Measurements from ENCODE around the gene KRTAP15-1. TPM values are rescaled to one million over a fixed set of nuclear protein-coding genes. Genes with fewer than 3 reads are reported as not detected.

The KRTAP15-1 gene
- total and polyA plus RNA-seq, 2 experiments from 2014 or later = not detected

DNA sequence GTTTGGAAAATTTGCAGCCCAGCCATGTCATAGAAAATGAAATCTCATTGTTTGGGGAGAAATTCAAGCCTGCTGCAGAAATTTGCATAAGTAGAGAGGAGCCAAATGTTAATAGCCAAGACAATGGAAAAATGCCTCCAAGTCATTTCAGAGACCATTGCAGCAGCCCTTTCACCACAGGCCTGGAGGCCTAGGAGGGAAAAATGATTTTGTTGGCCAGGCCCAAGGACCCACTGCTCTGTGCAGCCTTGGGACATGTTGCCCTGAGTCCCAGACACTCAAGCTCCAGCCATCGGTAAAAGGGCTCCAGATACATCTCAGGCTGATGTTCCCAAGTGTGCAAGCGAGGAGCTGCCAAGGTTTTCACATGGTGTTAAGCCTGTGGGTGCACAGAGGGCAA lies 46.1 kb downstream of the KRTAP15-1 start:
- TF ChIP-seq EZH2 (IDR thresholded peaks at IDR 0.05; ENCODE audit: low read depth, unreplicated experiment) = no peak
- TF ChIP-seq, protein P1, sequence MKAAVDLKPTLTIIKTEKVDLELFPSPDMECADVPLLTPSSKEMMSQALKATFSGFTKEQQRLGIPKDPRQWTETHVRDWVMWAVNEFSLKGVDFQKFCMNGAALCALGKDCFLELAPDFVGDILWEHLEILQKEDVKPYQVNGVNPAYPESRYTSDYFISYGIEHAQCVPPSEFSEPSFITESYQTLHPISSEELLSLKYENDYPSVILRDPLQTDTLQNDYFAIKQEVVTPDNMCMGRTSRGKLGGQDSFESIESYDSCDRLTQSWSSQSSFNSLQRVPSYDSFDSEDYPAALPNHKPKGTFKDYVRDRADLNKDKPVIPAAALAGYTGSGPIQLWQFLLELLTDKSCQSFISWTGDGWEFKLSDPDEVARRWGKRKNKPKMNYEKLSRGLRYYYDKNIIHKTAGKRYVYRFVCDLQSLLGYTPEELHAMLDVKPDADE (IDR thresholded peaks at IDR 0.05) = no peak
- TF ChIP-seq STAT1 (IDR thresholded peaks at IDR 0.05; ENCODE audit: unreplicated experiment) = no peak
- TF ChIP-seq POLR2AphosphoS5 (IDR thresholded peaks at IDR 0.05; ENCODE audit: low read depth) = no peak
- TF ChIP-seq, protein P2, sequence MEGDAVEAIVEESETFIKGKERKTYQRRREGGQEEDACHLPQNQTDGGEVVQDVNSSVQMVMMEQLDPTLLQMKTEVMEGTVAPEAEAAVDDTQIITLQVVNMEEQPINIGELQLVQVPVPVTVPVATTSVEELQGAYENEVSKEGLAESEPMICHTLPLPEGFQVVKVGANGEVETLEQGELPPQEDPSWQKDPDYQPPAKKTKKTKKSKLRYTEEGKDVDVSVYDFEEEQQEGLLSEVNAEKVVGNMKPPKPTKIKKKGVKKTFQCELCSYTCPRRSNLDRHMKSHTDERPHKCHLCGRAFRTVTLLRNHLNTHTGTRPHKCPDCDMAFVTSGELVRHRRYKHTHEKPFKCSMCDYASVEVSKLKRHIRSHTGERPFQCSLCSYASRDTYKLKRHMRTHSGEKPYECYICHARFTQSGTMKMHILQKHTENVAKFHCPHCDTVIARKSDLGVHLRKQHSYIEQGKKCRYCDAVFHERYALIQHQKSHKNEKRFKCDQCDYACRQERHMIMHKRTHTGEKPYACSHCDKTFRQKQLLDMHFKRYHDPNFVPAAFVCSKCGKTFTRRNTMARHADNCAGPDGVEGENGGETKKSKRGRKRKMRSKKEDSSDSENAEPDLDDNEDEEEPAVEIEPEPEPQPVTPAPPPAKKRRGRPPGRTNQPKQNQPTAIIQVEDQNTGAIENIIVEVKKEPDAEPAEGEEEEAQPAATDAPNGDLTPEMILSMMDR (conservative IDR thresholded peaks at IDR 0.05; ENCODE audit: low read depth in 2 of 2) = no peak
- TF ChIP-seq, protein P3, sequence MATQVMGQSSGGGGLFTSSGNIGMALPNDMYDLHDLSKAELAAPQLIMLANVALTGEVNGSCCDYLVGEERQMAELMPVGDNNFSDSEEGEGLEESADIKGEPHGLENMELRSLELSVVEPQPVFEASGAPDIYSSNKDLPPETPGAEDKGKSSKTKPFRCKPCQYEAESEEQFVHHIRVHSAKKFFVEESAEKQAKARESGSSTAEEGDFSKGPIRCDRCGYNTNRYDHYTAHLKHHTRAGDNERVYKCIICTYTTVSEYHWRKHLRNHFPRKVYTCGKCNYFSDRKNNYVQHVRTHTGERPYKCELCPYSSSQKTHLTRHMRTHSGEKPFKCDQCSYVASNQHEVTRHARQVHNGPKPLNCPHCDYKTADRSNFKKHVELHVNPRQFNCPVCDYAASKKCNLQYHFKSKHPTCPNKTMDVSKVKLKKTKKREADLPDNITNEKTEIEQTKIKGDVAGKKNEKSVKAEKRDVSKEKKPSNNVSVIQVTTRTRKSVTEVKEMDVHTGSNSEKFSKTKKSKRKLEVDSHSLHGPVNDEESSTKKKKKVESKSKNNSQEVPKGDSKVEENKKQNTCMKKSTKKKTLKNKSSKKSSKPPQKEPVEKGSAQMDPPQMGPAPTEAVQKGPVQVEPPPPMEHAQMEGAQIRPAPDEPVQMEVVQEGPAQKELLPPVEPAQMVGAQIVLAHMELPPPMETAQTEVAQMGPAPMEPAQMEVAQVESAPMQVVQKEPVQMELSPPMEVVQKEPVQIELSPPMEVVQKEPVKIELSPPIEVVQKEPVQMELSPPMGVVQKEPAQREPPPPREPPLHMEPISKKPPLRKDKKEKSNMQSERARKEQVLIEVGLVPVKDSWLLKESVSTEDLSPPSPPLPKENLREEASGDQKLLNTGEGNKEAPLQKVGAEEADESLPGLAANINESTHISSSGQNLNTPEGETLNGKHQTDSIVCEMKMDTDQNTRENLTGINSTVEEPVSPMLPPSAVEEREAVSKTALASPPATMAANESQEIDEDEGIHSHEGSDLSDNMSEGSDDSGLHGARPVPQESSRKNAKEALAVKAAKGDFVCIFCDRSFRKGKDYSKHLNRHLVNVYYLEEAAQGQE (IDR thresholded peaks at IDR 0.05; ENCODE audit: unreplicated experiment) = no peak
- no peak for TF ChIP-seq CREB1 (CRISPR knock-in tag; IDR thresholded peaks at IDR 0.05; ENCODE audit: low read depth)
- no peak for TF ChIP-seq EZH2phosphoT487 (IDR thresholded peaks at IDR 0.05; ENCODE audit: unreplicated experiment)
- TF ChIP-seq NANOG (IDR thresholded peaks at IDR 0.05; ENCODE audit: borderline replicate concordance) = no peak
- no peak for TF ChIP-seq JUNB (IDR thresholded peaks at IDR 0.05; ENCODE audit: unreplicated experiment)
- TF ChIP-seq ZNF114 (CRISPR knock-in tag; IDR thresholded peaks at IDR 0.05) = no peak
- TF ChIP-seq, protein P4, sequence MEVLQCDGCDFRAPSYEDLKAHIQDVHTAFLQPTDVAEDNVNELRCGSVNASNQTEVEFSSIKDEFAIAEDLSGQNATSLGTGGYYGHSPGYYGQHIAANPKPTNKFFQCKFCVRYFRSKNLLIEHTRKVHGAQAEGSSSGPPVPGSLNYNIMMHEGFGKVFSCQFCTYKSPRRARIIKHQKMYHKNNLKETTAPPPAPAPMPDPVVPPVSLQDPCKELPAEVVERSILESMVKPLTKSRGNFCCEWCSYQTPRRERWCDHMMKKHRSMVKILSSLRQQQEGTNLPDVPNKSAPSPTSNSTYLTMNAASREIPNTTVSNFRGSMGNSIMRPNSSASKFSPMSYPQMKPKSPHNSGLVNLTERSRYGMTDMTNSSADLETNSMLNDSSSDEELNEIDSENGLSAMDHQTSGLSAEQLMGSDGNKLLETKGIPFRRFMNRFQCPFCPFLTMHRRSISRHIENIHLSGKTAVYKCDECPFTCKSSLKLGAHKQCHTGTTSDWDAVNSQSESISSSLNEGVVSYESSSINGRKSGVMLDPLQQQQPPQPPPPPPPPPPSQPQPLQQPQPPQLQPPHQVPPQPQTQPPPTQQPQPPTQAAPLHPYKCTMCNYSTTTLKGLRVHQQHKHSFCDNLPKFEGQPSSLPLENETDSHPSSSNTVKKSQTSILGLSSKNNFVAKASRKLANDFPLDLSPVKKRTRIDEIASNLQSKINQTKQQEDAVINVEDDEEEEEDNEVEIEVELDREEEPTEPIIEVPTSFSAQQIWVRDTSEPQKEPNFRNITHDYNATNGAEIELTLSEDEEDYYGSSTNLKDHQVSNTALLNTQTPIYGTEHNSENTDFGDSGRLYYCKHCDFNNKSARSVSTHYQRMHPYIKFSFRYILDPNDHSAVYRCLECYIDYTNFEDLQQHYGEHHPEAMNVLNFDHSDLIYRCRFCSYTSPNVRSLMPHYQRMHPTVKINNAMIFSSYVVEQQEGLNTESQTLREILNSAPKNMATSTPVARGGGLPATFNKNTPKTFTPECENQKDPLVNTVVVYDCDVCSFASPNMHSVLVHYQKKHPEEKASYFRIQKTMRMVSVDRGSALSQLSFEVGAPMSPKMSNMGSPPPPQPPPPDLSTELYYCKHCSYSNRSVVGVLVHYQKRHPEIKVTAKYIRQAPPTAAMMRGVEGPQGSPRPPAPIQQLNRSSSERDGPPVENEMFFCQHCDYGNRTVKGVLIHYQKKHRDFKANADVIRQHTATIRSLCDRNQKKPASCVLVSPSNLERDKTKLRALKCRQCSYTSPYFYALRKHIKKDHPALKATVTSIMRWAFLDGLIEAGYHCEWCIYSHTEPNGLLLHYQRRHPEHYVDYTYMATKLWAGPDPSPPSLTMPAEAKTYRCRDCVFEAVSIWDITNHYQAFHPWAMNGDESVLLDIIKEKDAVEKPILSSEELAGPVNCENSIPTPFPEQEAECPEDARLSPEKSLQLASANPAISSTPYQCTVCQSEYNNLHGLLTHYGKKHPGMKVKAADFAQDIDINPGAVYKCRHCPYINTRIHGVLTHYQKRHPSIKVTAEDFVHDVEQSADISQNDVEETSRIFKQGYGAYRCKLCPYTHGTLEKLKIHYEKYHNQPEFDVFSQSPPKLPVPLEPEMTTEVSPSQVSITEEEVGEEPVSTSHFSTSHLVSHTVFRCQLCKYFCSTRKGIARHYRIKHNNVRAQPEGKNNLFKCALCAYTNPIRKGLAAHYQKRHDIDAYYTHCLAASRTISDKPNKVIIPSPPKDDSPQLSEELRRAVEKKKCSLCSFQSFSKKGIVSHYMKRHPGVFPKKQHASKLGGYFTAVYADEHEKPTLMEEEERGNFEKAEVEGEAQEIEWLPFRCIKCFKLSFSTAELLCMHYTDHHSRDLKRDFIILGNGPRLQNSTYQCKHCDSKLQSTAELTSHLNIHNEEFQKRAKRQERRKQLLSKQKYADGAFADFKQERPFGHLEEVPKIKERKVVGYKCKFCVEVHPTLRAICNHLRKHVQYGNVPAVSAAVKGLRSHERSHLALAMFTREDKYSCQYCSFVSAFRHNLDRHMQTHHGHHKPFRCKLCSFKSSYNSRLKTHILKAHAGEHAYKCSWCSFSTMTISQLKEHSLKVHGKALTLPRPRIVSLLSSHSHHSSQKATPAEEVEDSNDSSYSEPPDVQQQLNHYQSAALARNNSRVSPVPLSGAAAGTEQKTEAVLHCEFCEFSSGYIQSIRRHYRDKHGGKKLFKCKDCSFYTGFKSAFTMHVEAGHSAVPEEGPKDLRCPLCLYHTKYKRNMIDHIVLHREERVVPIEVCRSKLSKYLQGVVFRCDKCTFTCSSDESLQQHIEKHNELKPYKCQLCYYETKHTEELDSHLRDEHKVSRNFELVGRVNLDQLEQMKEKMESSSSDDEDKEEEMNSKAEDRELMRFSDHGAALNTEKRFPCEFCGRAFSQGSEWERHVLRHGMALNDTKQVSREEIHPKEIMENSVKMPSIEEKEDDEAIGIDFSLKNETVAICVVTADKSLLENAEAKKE (CRISPR knock-in tag; IDR thresholded peaks at IDR 0.05) = no peak
- no peak for TF ChIP-seq ZNF331 (CRISPR knock-in tag; IDR thresholded peaks at IDR 0.05; ENCODE audit: low read depth)
- H3K4me1 ChIP-seq (ENCODE audit: insufficient read depth) = no peaks in the 10 kb centered on the region
- H3K79me2 ChIP-seq (replicated peaks; ENCODE audit: insufficient read depth) = no peaks in the 10 kb centered on the region
- no peak overlapping the region for H2AFZ ChIP-seq
- no peak overlapping the region for H3K27ac ChIP-seq (ENCODE audit: low read depth)
- Mint-ChIP-seq H3K36me3 (ENCODE audit: low read depth) (peaks cover 27% of the 10 kb centered on the region; the same call in 2 of the 3 replicates), H3K4me3 (no peak overlapping the region), H3K9me3 (peaks cover 42% of the 10 kb centered on the region), H3K4me1 (no peaks in the 10 kb centered on the region), H3K27ac (no peak overlapping the region), H3K27me3 (ENCODE audit: insufficient read depth, low read depth, poor library complexity) (no peaks in the 10 kb centered on the region)
- H3K4me2 ChIP-seq = no peak overlapping the region
- no peaks in the 10 kb centered on the region for H4K20me1 ChIP-seq (replicated peaks; ENCODE audit: insufficient read depth)
- no peak for DNase-seq (ENCODE audit: low spot score)
- no peak overlapping the region for H3K4me3 ChIP-seq
- no peaks in the 10 kb centered on the region for H3F3A ChIP-seq (replicated peaks; ENCODE audit: low read depth)
- H3K36me3 ChIP-seq (ENCODE audit: insufficient read depth) = no peaks in the 10 kb centered on the region
- no peak for ATAC-seq
- no peaks in the 10 kb centered on the region for H3K9me2 ChIP-seq (ENCODE audit: insufficient read depth)
- H3K27me3 ChIP-seq (ENCODE audit: insufficient read depth) = no peaks in the 10 kb centered on the region
